Mesendoderm (in vitro differentiated cells): ENCODE measurements around the gene TREML2.

Experiments used
- DNase-seq: peaks from one replicate; pipeline ENCODE4 v3.0.0; 2013
- H2AK5ac ChIP-seq: 2 replicates; pipeline ENCODE4 v1.6.1; 2013; ENCODE audit warnings: low read length, inconsistent platforms
- H2BK120ac ChIP-seq: 2 replicates; pipeline ENCODE4 v1.6.1; 2013; ENCODE audit warnings: low read depth, mild to moderate bottlenecking, low read length, moderate library complexity, mixed read lengths
- H2BK15ac ChIP-seq: replicated peaks from 2 replicates; pipeline ENCODE4 v1.6.1; 2013; ENCODE audit warnings: low read depth, mild to moderate bottlenecking, moderate library complexity
- H2BK5ac ChIP-seq: 2 replicates; pipeline ENCODE4 v1.6.1; 2013; ENCODE audit warnings: low read length, inconsistent platforms
- H3K18ac ChIP-seq: 2 replicates; pipeline ENCODE4 v1.6.1; 2013; ENCODE audit warnings: mild to moderate bottlenecking, low read length, mixed read lengths
- H3K23ac ChIP-seq: one replicate; pipeline ENCODE4 v1.6.1; 2013; ENCODE audit warnings: low read length
- H3K27ac ChIP-seq: 2 replicates; pipeline ENCODE4 v1.5.1; 2013; ENCODE audit warnings: low read depth, mild to moderate bottlenecking, inconsistent platforms, low read length, moderate library complexity
- H3K27me3 ChIP-seq: 2 replicates; pipeline ENCODE4 v1.6.1; 2013; ENCODE audit warnings: low read length, control low read depth, mild to moderate bottlenecking, inconsistent platforms; ENCODE audit not compliant: insufficient read depth, poor library complexity
- H3K36me3 ChIP-seq: 2 replicates; pipeline ENCODE4 v1.6.1; 2013; ENCODE audit warnings: low read length, inconsistent platforms; ENCODE audit not compliant: control insufficient read depth, insufficient read depth
- H3K4ac ChIP-seq: one replicate; pipeline ENCODE4 v1.6.1; 2013; ENCODE audit warnings: low read depth, mild to moderate bottlenecking, low read length, moderate library complexity
- H3K4me1 ChIP-seq: 2 replicates; pipeline ENCODE4 v1.6.1; 2013; ENCODE audit warnings: low read depth, low read length, inconsistent platforms; ENCODE audit not compliant: control insufficient read depth
- H3K4me2 ChIP-seq: 2 replicates; pipeline ENCODE4 v1.6.1; 2013; ENCODE audit warnings: low read length
- H3K4me3 ChIP-seq: 2 replicates; pipeline ENCODE4 v1.5.1; 2013; ENCODE audit warnings: mild to moderate bottlenecking, low read length
- H3K56ac ChIP-seq: one replicate; pipeline ENCODE4 v1.6.1; 2013; ENCODE audit warnings: low read length
- H3K79me1 ChIP-seq: 2 replicates; pipeline ENCODE4 v1.6.1; 2013; ENCODE audit warnings: low read length, inconsistent platforms
- H3K79me2 ChIP-seq: 2 replicates; pipeline ENCODE4 v1.6.1; 2013; ENCODE audit warnings: mild to moderate bottlenecking, low read length; ENCODE audit not compliant: control insufficient read depth, insufficient read depth
- H3K9ac ChIP-seq: 2 replicates; pipeline ENCODE4 v1.6.1; 2013; ENCODE audit warnings: low read length, inconsistent platforms
- H4K5ac ChIP-seq: one replicate; pipeline ENCODE4 v1.6.1; 2013; ENCODE audit warnings: low read length
- H4K8ac ChIP-seq: one replicate; pipeline ENCODE4 v1.6.1; 2013; ENCODE audit warnings: low read depth, mild to moderate bottlenecking, control low read depth, low read length, moderate library complexity
- WGBS: extraction: QIAGEN DNeasy Blood & Tissue Kit; methylation state at CpG from one replicate; pipeline ENCODE4 v1.1.7; 2013; ENCODE audit warnings: low lambda C conversion rate, missing lambda C conversion rate; ENCODE audit not compliant: insufficient coverage; ENCODE audit errors: extremely low coverage; 5-methylcytosine and 5-hydroxymethylcytosine counted together

Gene TREML2

GRCh38 chr6:41171908-41172307 lies 29.0 kb downstream of the TREML2 start:
- Histone ChIP-seq H3K27ac (peak overlapping the region; percentile 12), H4K5ac (no peak overlapping the region), H3K23ac (no peak overlapping the region), H2AK5ac (no peak overlapping the region), H2BK120ac (no peak overlapping the region), H3K9ac (no peak overlapping the region), H3K4me2 (no peak overlapping the region), H2BK5ac (no peak overlapping the region), H3K79me2 (no peaks in the 10 kb centered on the region), H3K27me3 (no peaks in the 10 kb centered on the region), H2BK15ac (no peak overlapping the region), H3K4me1 (peaks cover 10% of the 10 kb centered on the region), H3K4ac (no peak overlapping the region), H3K36me3 (no peaks in the 10 kb centered on the region), H3K79me1 (no peaks in the 10 kb centered on the region), H3K56ac (no peak overlapping the region), H3K4me3 (no peak overlapping the region), H3K18ac (peak overlapping the region; percentile 39), H4K8ac (no peak overlapping the region)
- peak; percentile 42 for DNase-seq
- WGBS = no CpG with 5 or more reads among the region's 3 CpGs

DNA sequence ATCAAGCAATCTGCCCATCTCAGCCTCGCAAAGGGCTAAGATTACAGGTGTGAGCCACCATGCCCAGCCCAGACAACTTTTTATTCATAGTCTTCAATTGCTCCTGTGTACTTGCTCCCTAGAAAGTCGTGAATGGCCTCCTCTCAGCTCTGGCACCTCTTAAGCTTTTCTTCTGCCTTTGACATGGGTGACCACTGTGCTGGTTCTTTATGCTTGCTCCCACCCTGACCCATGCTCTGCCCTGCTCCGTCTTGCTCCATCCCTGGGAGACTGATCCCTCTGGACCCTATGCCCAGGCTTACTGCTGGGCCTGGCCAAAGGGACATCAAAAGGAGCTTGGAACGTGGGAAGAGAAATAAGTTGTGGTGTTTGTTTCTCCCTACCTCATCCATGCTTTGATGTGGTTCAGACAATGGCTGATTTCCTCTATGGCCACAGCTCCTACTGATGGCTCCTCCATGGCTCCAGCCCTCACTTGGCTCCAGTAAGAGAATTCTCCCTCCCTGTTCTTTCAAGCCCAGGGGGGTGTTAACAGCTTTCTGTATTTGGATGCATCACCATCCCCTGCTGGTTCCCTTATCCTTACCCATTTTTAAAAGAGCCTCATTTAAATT lies 30.3 kb downstream of the TREML2 start:
- peak; percentile 22 for DNase-seq
- peak overlapping the region; percentile 65 for H2BK5ac ChIP-seq
- peak overlapping the region; percentile 48 for H2AK5ac ChIP-seq
- H3K79me1 ChIP-seq = no peaks in the 10 kb centered on the region
- no peak overlapping the region for H3K9ac ChIP-seq
- no peak overlapping the region for H3K18ac ChIP-seq
- no peaks in the 10 kb centered on the region for H3K36me3 ChIP-seq
- H4K5ac ChIP-seq = no peak overlapping the region
- no peak overlapping the region for H4K8ac ChIP-seq
- no peak overlapping the region for H3K4me3 ChIP-seq
- no CpG with 5 or more reads among the region's 4 CpGs for WGBS
- H2BK120ac ChIP-seq = no peak overlapping the region
- peak overlapping the region; percentile 43 for H3K56ac ChIP-seq
- peaks cover 10% of the 10 kb centered on the region for H3K4me1 ChIP-seq
- H3K27ac ChIP-seq = no peak overlapping the region
- H2BK15ac ChIP-seq = no peak overlapping the region
- no peaks in the 10 kb centered on the region for H3K27me3 ChIP-seq
- H3K23ac ChIP-seq = no peak overlapping the region
- H3K79me2 ChIP-seq = no peaks in the 10 kb centered on the region
- no peak overlapping the region for H3K4me2 ChIP-seq
- no peak overlapping the region for H3K4ac ChIP-seq

- H4K8ac ChIP-seq = no peak overlapping the region
Observed at GRCh38 chr6:41167173-41167963, 33.6 kb downstream of the TREML2 start.

GRCh38 chr6:41164551-41165120 lies 36.3 kb downstream of the TREML2 start:
- no peak overlapping the region for H3K18ac ChIP-seq
- H3K79me2 ChIP-seq = no peaks in the 10 kb centered on the region
- no peak overlapping the region for H3K23ac ChIP-seq
- H3K27me3 ChIP-seq = no peaks in the 10 kb centered on the region
- no peak overlapping the region for H3K4me2 ChIP-seq
- H4K5ac ChIP-seq = no peak overlapping the region
- H3K56ac ChIP-seq = no peak overlapping the region
- H2BK15ac ChIP-seq = no peak overlapping the region
- no peak overlapping the region for H3K4ac ChIP-seq
- no peaks in the 10 kb centered on the region for H3K4me1 ChIP-seq
- H4K8ac ChIP-seq = no peak overlapping the region
- H3K79me1 ChIP-seq = no peaks in the 10 kb centered on the region
- no peak overlapping the region for H3K9ac ChIP-seq
- no peak overlapping the region for H2BK120ac ChIP-seq
- H3K4me3 ChIP-seq = no peak overlapping the region
- no peak overlapping the region for H2AK5ac ChIP-seq
- no peak overlapping the region for H3K27ac ChIP-seq
- no peaks in the 10 kb centered on the region for H3K36me3 ChIP-seq
- DNase-seq = no peak
- no peak overlapping the region for H2BK5ac ChIP-seq
- WGBS = no CpG with 5 or more reads among the region's 4 CpGs

More at GRCh38 chr6:41167173-41167963, 33.6 kb downstream of the TREML2 start:
- Histone ChIP-seq H3K4me1 (peaks cover 10% of the 10 kb centered on the region), H3K36me3 (no peaks in the 10 kb centered on the region), H3K27me3 (no peaks in the 10 kb centered on the region), H3K79me1 (no peaks in the 10 kb centered on the region), H2BK5ac (no peak overlapping the region), H3K4me2 (no peak overlapping the region), H3K79me2 (no peaks in the 10 kb centered on the region), H3K18ac (no peak overlapping the region), H3K27ac (no peak overlapping the region), H4K5ac (no peak overlapping the region), H2AK5ac (no peak overlapping the region), H3K9ac (no peak overlapping the region), H3K4me3 (no peak overlapping the region), H3K56ac (no peak overlapping the region), H3K23ac (no peak overlapping the region), H3K4ac (no peak overlapping the region), H2BK15ac (no peak overlapping the region), H2BK120ac (no peak overlapping the region)
- no CpG with 5 or more reads among the region's 5 CpGs for WGBS
- DNase-seq = peak; percentile 63

- H3K18ac ChIP-seq = no peak overlapping the region
- H3K79me2 ChIP-seq = no peaks in the 10 kb centered on the region
- H3K56ac ChIP-seq = no peak overlapping the region
- no peaks in the 10 kb centered on the region for H3K36me3 ChIP-seq
- H3K9ac ChIP-seq = no peak overlapping the region
- no peak overlapping the region for H3K4me2 ChIP-seq
- no peak overlapping the region for H2BK5ac ChIP-seq
- H2AK5ac ChIP-seq = no peak overlapping the region
- H2BK15ac ChIP-seq = no peak overlapping the region
- no peaks in the 10 kb centered on the region for H3K79me1 ChIP-seq
- H3K4ac ChIP-seq = no peak overlapping the region
- no peaks in the 10 kb centered on the region for H3K4me1 ChIP-seq
- no CpG with 5 or more reads among the region's 1 CpG for WGBS
- no peak overlapping the region for H4K5ac ChIP-seq
- no peak overlapping the region for H3K23ac ChIP-seq
- H4K8ac ChIP-seq = no peak overlapping the region
- H2BK120ac ChIP-seq = no peak overlapping the region
- no peaks in the 10 kb centered on the region for H3K27me3 ChIP-seq
- H3K4me3 ChIP-seq = no peak overlapping the region
- no peak overlapping the region for H3K27ac ChIP-seq
- DNase-seq = no peak
Observed at GRCh38 chr6:41163419-41163717, 37.6 kb downstream of the TREML2 start.
